Peyer's patch (tissue), 4 donors: ENCODE data around the gene COPRS. TPM values are rescaled to one million over a fixed set of nuclear protein-coding genes. Genes with fewer than 3 reads are reported as not detected.
A peak's percentile ranks its signal among the peaks of the same experiment; 100 is the strongest.

ENCODE experiments used
- DNase-seq, 3 donors: peaks; one replicate each; pipeline ENCODE4 v3.0.0-alpha.2; 2017 to 2019
- H3K27ac ChIP-seq, 4 donors: fragments of 200-600 bp; sonication (generic); one replicate each; pipeline ENCODE4 v1.5.1; 2016 to 2019
- H3K27me3 ChIP-seq, 2 donors: fragments of 200-600 bp; sonication (generic); one replicate each; pipeline ENCODE4 v1.5.1; 2019
- H3K36me3 ChIP-seq, 3 donors: fragments of 200-600 bp; sonication (generic); one replicate each; pipeline ENCODE4 v1.5.1; 2016 to 2019
- H3K4me1 ChIP-seq, 4 donors: fragments of 200-600 bp; sonication (generic); one replicate each; pipeline ENCODE4 v1.5.1; 2016 to 2019
- H3K4me3 ChIP-seq, 4 donors: fragments of 200-600 bp; sonication (generic); 1 replicate in 3 of 4; 2 replicates in 1 of 4; pipeline ENCODE4 v1.5.1; 2016 to 2019; ENCODE audit warnings: mild to moderate bottlenecking in 1 of 4
- H3K9me3 ChIP-seq, 4 donors: fragments of 200-600 bp; sonication (generic); one replicate each; pipeline ENCODE4 v1.5.1; 2016 to 2019; ENCODE audit warnings: mild to moderate bottlenecking in 1 of 4
- POLR2A ChIP-seq, 2 donors: fragments of 450-650 bp; IDR thresholded peaks; one replicate each; pipeline ENCODE4 v1.5.1; 2017; ENCODE audit warnings: antibody characterized with exemption in 2 of 2, mild to moderate bottlenecking in 2 of 2, moderate library complexity in 2 of 2
- total RNA-seq, 4 donors: library from RNA; depleted of rRNA; stranded (reverse); fragments of >200 nt; gene quantifications; one replicate each; pipeline ENCODE4 v1.1.0, GENCODE V29; 2016
- TF ChIP-seq, protein P1 (sequence below), 6 experiments: fragments of 450-650 bp in 4 of 6; fragments of 200-600 bp in 2 of 6; sonication (generic) in 1 of 6; IDR thresholded peaks; one replicate each; pipeline ENCODE4 v1.5.1; 2017 to 2019; ENCODE audit warnings: antibody characterized with exemption in 6 of 6, mild to moderate bottlenecking in 3 of 6, moderate library complexity in 1 of 6

COPRS gene
- total RNA-seq, 4 donors from 2014 or later, result 16.1 to 96.6 (median 31.7) TPM

DNA sequence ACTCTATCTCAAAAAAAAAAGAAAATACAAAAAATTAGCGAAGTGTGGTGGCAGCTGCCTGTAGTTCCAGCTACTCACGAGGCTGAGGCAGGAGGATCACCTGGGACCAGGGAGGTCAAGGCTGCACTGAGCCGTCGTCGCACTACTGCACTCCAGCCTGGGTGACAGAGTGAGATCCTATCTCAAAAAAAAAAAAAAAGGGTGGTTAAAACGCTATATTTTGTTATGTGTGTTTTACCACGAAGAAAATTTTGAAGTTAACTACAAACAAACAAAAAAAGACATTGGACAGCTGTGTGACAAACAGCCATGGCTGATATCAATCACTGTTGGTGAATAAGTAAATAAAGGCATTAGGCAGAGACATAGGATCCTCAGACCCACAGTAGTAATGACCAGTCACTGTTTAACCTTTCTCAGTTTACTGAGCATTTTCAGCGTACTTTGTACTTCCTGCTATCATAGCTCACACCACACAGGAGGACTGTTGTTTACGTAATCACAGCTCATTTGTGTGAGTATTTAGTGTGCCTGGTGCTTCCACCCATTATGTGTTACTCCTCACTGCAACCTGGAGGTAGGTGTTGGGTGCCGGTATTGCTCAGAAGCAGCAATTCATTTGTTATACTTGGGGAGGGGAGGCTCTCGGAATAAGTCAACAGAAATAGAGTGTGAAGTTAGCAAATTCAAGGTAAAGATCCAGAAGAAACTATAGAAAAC is 55.4 kb downstream of the COPRS start:
- H3K4me1 ChIP-seq, result peaks cover 0 to 10% (median 0%) of the 10 kb centered on the region in 4 donors
- H3K4me3 ChIP-seq, result no peak overlapping the region
- DNase-seq, result peak in 1 of 3 donors; percentile 62
- H3K9me3 ChIP-seq, result no peaks in the 10 kb centered on the region
- TF ChIP-seq POLR2A (IDR thresholded peaks at IDR 0.05), result peak in 1 of 2 donors; percentile 49
- TF ChIP-seq, protein P1, sequence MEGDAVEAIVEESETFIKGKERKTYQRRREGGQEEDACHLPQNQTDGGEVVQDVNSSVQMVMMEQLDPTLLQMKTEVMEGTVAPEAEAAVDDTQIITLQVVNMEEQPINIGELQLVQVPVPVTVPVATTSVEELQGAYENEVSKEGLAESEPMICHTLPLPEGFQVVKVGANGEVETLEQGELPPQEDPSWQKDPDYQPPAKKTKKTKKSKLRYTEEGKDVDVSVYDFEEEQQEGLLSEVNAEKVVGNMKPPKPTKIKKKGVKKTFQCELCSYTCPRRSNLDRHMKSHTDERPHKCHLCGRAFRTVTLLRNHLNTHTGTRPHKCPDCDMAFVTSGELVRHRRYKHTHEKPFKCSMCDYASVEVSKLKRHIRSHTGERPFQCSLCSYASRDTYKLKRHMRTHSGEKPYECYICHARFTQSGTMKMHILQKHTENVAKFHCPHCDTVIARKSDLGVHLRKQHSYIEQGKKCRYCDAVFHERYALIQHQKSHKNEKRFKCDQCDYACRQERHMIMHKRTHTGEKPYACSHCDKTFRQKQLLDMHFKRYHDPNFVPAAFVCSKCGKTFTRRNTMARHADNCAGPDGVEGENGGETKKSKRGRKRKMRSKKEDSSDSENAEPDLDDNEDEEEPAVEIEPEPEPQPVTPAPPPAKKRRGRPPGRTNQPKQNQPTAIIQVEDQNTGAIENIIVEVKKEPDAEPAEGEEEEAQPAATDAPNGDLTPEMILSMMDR (IDR thresholded peaks at IDR 0.05), result peak in 3 of 6 experiments; percentile 15 to 42 (median 22)
- H3K27ac ChIP-seq, result peak overlapping the region in 2 of 4 donors; percentile 50 to 69
- H3K36me3 ChIP-seq, result no peaks in the 10 kb centered on the region
- H3K27me3 ChIP-seq, result no peaks in the 10 kb centered on the region

DNA sequence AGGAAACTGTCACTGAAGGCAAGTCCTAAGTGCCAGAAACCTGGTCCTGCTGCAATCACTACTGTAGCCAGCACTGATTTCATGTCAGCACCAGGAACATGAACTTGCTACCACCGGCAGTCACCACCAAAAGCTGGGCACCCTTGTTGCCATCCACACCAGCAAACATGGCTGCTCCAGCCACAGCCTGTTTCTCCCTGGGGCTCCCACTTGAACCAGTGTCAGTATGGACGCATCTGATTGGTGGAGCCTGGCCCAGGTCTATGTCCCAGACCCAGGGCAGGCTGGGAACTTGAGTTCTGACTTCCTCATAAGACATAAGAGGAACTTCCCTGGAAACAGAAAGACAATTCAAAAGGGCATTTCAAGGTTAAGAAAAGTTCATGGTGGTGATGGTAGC is 56.5 kb downstream of the COPRS start:
- TF ChIP-seq POLR2A (IDR thresholded peaks at IDR 0.05), result no peak
- TF ChIP-seq, protein P1 (IDR thresholded peaks at IDR 0.05), result no peak
- no peaks in the 10 kb centered on the region for H3K27me3 ChIP-seq
- no peak overlapping the region for H3K27ac ChIP-seq
- peak in 1 of 3 donors; percentile 52 for DNase-seq
- H3K4me1 ChIP-seq, result peaks cover 0 to 10% (median 0%) of the 10 kb centered on the region in 4 donors
- no peak overlapping the region for H3K4me3 ChIP-seq
- H3K36me3 ChIP-seq, result no peaks in the 10 kb centered on the region
- H3K9me3 ChIP-seq, result no peaks in the 10 kb centered on the region

Other genes starting within 250 kb of the COPRS start
- 10 to 100 TPM; 22.2 to 55.3 (median 26.8) TPM for gene UTP6, start 42.5 kb upstream of the COPRS start, total RNA-seq
- 10 to 100 TPM; 18.7 to 46.2 (median 20.4) TPM for gene SUZ12, start 77.8 kb upstream of the COPRS start, total RNA-seq
- 100 to 1,000 TPM in 1 of 4 donors, 10 to 100 TPM in 3; 31.7 to 130 (median 36.5) TPM for gene LRRC37B, start 148.1 kb upstream of the COPRS start, total RNA-seq